Progenitor cell of endocrine pancreas (in vitro differentiated cells): ENCODE data around the gene STXBP6. TPM values are rescaled to one million over a fixed set of nuclear protein-coding genes. Genes with fewer than 3 reads are reported as not detected.

Experiments
- DNase-seq: peaks from one replicate; pipeline ENCODE4 v3.0.0; 2021; ENCODE audit warnings: low spot score; ENCODE audit not compliant: unreplicated experiment
- H3K27ac Mint-ChIP-seq: 2 replicates; pipeline ENCODE4 v1.8.0; 2021; ENCODE audit warnings: mild to moderate bottlenecking, moderate library complexity, mixed read lengths
- H3K27me3 Mint-ChIP-seq: 2 replicates; pipeline ENCODE4 v1.8.0; 2021; ENCODE audit warnings: mixed read lengths
- H3K36me3 Mint-ChIP-seq: 2 replicates; pipeline ENCODE4 v1.8.0; 2022; ENCODE audit warnings: mixed read lengths; ENCODE audit not compliant: insufficient read depth
- H3K4me1 Mint-ChIP-seq: 2 replicates; pipeline ENCODE4 v1.8.0; 2021; ENCODE audit warnings: low read depth, mixed read lengths
- H3K4me3 Mint-ChIP-seq: 2 replicates; pipeline ENCODE4 v1.8.0; 2021; ENCODE audit warnings: low read depth, mild to moderate bottlenecking, moderate library complexity, mixed read lengths
- H3K9me3 Mint-ChIP-seq: 2 replicates; pipeline ENCODE4 v1.8.0; 2021; ENCODE audit warnings: low read depth, mixed read lengths
- CTCF ChIP-seq: fragments of 200-600 bp; sonication (generic); IDR thresholded peaks from one replicate; pipeline ENCODE4 v1.5.0; 2021; ENCODE audit warnings: antibody characterized with exemption, mild to moderate bottlenecking; ENCODE audit not compliant: unreplicated experiment
- total RNA-seq: library from RNA; stranded (reverse); gene quantifications from 2 replicates; pipeline ENCODE4 v1.2.1, GENCODE V29; 2021

Gene STXBP6
- total RNA-seq, 1 donor from 2014 or later, result 11.9 TPM

DNA sequence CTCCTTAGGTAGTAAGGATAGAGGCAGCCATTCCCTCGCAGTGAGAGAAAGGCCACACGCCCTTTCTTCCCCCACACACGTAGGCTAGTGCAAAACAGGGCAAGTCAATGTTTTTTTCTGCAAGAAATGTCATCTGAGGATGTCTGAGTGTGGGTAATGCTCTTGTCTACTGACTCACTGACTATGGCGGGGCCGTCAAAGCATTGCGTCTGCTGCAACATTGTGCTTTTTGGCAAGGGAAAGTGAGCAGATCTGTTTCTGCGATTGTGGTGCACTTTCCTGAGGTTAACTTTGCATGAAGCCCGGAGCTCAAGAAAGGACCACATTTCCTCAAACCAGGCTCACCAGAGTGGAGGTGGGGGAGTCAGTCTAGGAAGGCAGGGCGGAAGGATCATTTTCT is 234.4 kb downstream of the STXBP6 start:
- no peaks in the 10 kb centered on the region for H3K27me3 Mint-ChIP-seq
- no peaks in the 10 kb centered on the region for H3K9me3 Mint-ChIP-seq
- no peak overlapping the region for H3K4me3 Mint-ChIP-seq
- no peaks in the 10 kb centered on the region for H3K36me3 Mint-ChIP-seq
- TF ChIP-seq CTCF, result no peak
- peaks cover 61% of the 10 kb centered on the region for H3K4me1 Mint-ChIP-seq
- DNase-seq, result no peak
- peak overlapping the region; percentile 54 for H3K27ac Mint-ChIP-seq

GRCh38 chr14:24814944-24815343 is 235.0 kb downstream of the STXBP6 start:
- H3K9me3 Mint-ChIP-seq, result no peaks in the 10 kb centered on the region
- no peaks in the 10 kb centered on the region for H3K27me3 Mint-ChIP-seq
- H3K4me1 Mint-ChIP-seq, result peaks cover 67% of the 10 kb centered on the region
- H3K4me3 Mint-ChIP-seq, result no peak overlapping the region
- DNase-seq, result no peak
- no peaks in the 10 kb centered on the region for H3K36me3 Mint-ChIP-seq
- no peak overlapping the region for H3K27ac Mint-ChIP-seq
- no peak for TF ChIP-seq CTCF

DNA sequence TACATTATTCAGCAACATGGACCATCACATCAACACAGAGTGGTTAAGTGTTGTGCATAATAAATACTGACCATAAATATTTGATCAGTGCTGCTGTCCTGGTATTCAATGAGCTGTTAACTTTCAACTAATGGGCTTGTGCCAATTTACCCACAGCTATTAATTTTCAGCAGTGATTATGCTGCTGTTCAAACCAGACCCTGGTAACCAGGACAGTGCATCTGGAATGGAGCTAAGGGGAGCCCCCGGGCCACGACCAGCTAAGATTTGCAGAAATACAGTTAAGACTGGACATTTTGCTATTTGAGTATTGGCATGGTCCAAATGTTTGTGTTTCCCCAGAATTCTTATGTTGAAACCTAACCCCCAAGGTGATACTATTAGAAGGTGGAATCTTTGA is 235.6 kb downstream of the STXBP6 start:
- no peak for TF ChIP-seq CTCF
- H3K36me3 Mint-ChIP-seq, result no peaks in the 10 kb centered on the region
- no peak for DNase-seq
- no peak overlapping the region for H3K27ac Mint-ChIP-seq
- no peak overlapping the region for H3K4me3 Mint-ChIP-seq
- peaks cover 68% of the 10 kb centered on the region for H3K4me1 Mint-ChIP-seq
- no peaks in the 10 kb centered on the region for H3K27me3 Mint-ChIP-seq
- H3K9me3 Mint-ChIP-seq, result no peaks in the 10 kb centered on the region

DNA sequence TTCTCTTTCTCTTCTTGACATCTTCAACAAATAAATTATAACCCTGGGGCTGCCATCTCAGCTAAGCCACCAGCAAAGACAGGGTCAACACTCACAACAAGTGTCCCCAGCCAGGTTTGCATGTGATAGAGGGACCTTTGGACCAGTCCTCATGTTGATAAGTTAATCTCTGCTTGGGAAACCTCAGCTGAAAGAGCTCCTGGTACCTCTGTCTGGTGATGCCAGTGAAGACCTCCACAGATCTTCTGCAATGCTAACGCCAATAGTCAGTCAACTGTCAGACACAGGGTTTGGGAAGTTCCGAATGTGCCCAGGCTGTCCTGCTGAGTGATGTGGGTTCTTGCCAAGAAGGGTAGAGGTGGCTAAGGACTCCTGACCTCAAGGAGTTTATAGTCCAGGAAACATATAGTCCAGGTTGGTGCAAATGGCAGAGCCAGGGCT is 236.1 kb downstream of the STXBP6 start:
- peaks cover 69% of the 10 kb centered on the region for H3K4me1 Mint-ChIP-seq
- TF ChIP-seq CTCF, result no peak
- H3K27me3 Mint-ChIP-seq, result no peaks in the 10 kb centered on the region
- no peaks in the 10 kb centered on the region for H3K9me3 Mint-ChIP-seq
- no peaks in the 10 kb centered on the region for H3K36me3 Mint-ChIP-seq
- H3K27ac Mint-ChIP-seq, result no peak overlapping the region
- H3K4me3 Mint-ChIP-seq, result no peak overlapping the region
- no peak for DNase-seq

- TF ChIP-seq CTCF, result no peak
- H3K9me3 Mint-ChIP-seq, result no peaks in the 10 kb centered on the region
- H3K4me1 Mint-ChIP-seq, result peaks cover 66% of the 10 kb centered on the region
- H3K36me3 Mint-ChIP-seq, result no peaks in the 10 kb centered on the region
- H3K27me3 Mint-ChIP-seq, result no peaks in the 10 kb centered on the region
- no peak for DNase-seq
- H3K27ac Mint-ChIP-seq, result no peak overlapping the region
- no peak overlapping the region for H3K4me3 Mint-ChIP-seq
Measured at GRCh38 chr14:24813089-24813815, 236.7 kb downstream of the STXBP6 start.
